Uterus (tissue), 4 donors: ENCODE data around the gene BMERB1. TPM values are rescaled to one million over a fixed set of nuclear protein-coding genes. Genes with fewer than 3 reads are reported as not detected.

ENCODE experiments used
- DNase-seq, 2 donors: peaks; one replicate each; pipeline ENCODE4 v3.0.0-alpha.2; 2019 to 2020
- H3K27ac ChIP-seq, 2 donors: fragments of 200-600 bp; sonication (generic); 1 replicate in 1 of 2; 2 replicates in 1 of 2; pipeline ENCODE4 v1.5.1; 2016 to 2018
- H3K27me3 ChIP-seq, 2 donors: fragments of 200-600 bp; sonication (generic); one replicate each; pipeline ENCODE4 v1.5.1; 2018 to 2019; ENCODE audit warnings: control low read depth in 1 of 2
- H3K36me3 ChIP-seq, 2 donors: fragments of 200-600 bp; sonication (generic); one replicate each; pipeline ENCODE4 v1.5.1; 2019; ENCODE audit warnings: control low read depth in 1 of 2
- H3K4me1 ChIP-seq, 2 donors: fragments of 200-600 bp; sonication (generic); one replicate each; pipeline ENCODE4 v1.5.1; 2018 to 2019; ENCODE audit warnings: control low read depth in 1 of 2
- H3K4me3 ChIP-seq, 2 donors: fragments of 200-600 bp; sonication (generic); 1 replicate in 1 of 2; 2 replicates in 1 of 2; pipeline ENCODE4 v1.5.1; 2018 to 2019; ENCODE audit warnings: mild to moderate bottlenecking in 1 of 2
- H3K9me3 ChIP-seq, 2 donors: fragments of 200-600 bp; sonication (generic); one replicate each; pipeline ENCODE4 v1.5.1; 2019; ENCODE audit warnings: control low read depth in 1 of 2
- POLR2A ChIP-seq, 2 donors: fragments of 450-650 bp; IDR thresholded peaks; one replicate each; pipeline ENCODE4 v1.6.1; 2016; ENCODE audit warnings: antibody characterized with exemption in 2 of 2, mild to moderate bottlenecking in 1 of 2, moderate library complexity in 1 of 2
- intact Hi-C: fragments of 100-400 bp; cut with DNase I; formaldehyde crosslinking; loops from one replicate; pipeline ENCODE4 v1.15.1; 2023; ENCODE audit warnings: low total_unique reads
- total RNA-seq, 4 donors: library from RNA; depleted of rRNA in 3 of 4; stranded (reverse); fragments of >200 nt in 3 of 4; gene quantifications; one replicate each; pipeline versions ENCODE4 v1.1.0 to v1.2.4, GENCODE V29; 2014 to 2023
- TF ChIP-seq, protein P1 (sequence below), 4 experiments: fragments of 200-600 bp in 2 of 4; fragments of 450-650 bp in 2 of 4; sonication (generic) in 2 of 4; IDR thresholded peaks; one replicate each; pipeline ENCODE4 v1.5.1; 2016 to 2019; ENCODE audit warnings: antibody characterized with exemption in 4 of 4, mild to moderate bottlenecking in 2 of 4, moderate library complexity in 1 of 4
- donor health status: DM: yes; HTN: yes; CAD: no.

The BMERB1 gene
- total RNA-seq, 4 donors from 2014 or later: 12.8 to 98.9 (median 39.2) TPM

- no peak overlapping the region for H3K27ac ChIP-seq
- no peak overlapping the region for H3K4me3 ChIP-seq
- no peaks in the 10 kb centered on the region for H3K9me3 ChIP-seq
- H3K27me3 ChIP-seq: no peaks in the 10 kb centered on the region
- H3K4me1 ChIP-seq: no peaks in the 10 kb centered on the region
- H3K36me3 ChIP-seq: no peaks in the 10 kb centered on the region
- no peak for DNase-seq
- TF ChIP-seq, protein P1, sequence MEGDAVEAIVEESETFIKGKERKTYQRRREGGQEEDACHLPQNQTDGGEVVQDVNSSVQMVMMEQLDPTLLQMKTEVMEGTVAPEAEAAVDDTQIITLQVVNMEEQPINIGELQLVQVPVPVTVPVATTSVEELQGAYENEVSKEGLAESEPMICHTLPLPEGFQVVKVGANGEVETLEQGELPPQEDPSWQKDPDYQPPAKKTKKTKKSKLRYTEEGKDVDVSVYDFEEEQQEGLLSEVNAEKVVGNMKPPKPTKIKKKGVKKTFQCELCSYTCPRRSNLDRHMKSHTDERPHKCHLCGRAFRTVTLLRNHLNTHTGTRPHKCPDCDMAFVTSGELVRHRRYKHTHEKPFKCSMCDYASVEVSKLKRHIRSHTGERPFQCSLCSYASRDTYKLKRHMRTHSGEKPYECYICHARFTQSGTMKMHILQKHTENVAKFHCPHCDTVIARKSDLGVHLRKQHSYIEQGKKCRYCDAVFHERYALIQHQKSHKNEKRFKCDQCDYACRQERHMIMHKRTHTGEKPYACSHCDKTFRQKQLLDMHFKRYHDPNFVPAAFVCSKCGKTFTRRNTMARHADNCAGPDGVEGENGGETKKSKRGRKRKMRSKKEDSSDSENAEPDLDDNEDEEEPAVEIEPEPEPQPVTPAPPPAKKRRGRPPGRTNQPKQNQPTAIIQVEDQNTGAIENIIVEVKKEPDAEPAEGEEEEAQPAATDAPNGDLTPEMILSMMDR (IDR thresholded peaks at IDR 0.05): no peak
- no peak for TF ChIP-seq POLR2A (IDR thresholded peaks at IDR 0.05)
- intact Hi-C loops: no loop called here
These were observed 119.1 kb downstream of the BMERB1 start for GRCh38 chr16:15553313-15554088.

GRCh38 chr16:15556130-15556529, 121.7 kb downstream of the BMERB1 start:
- Histone ChIP-seq H3K27ac (no peak overlapping the region), H3K4me1 (no peaks in the 10 kb centered on the region), H3K27me3 (no peaks in the 10 kb centered on the region), H3K9me3 (no peaks in the 10 kb centered on the region), H3K4me3 (no peak overlapping the region), H3K36me3 (no peaks in the 10 kb centered on the region)
- DNase-seq: no peak
- TF ChIP-seq POLR2A (IDR thresholded peaks at IDR 0.05): no peak
- TF ChIP-seq, protein P1 (IDR thresholded peaks at IDR 0.05): no peak
- intact Hi-C loops: no loop called here

- H3K4me3 ChIP-seq: no peak overlapping the region
- no peaks in the 10 kb centered on the region for H3K27me3 ChIP-seq
- H3K4me1 ChIP-seq: no peaks in the 10 kb centered on the region
- no peaks in the 10 kb centered on the region for H3K36me3 ChIP-seq
- DNase-seq: no peak
- H3K9me3 ChIP-seq: no peaks in the 10 kb centered on the region
- no peak overlapping the region for H3K27ac ChIP-seq
- TF ChIP-seq POLR2A (IDR thresholded peaks at IDR 0.05): no peak
- TF ChIP-seq, protein P1 (IDR thresholded peaks at IDR 0.05): no peak
- intact Hi-C loops: no loop called here
These were observed 122.9 kb downstream of the BMERB1 start for GRCh38 chr16:15557258-15557657.

DNA sequence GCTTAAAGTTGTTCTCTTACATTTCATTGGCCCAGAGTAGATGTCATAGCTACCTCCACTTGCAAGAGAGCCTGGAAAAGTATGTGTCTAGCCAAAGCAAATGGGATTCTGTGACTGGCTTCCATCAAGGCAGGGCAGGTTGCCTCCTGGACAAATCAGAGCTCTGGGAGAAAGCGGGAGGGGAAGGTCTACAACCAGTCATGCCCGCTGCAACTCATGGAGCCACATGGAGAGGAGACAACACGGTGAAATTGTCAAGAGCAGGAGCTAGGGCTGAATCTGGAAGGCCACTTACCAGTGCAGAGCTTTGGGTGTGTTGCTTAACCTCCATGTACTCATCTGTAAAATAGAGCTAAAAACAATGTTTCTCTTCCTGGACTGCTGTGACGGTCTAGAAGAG, 124.8 kb downstream of the BMERB1 start:
- TF ChIP-seq, protein P1 (IDR thresholded peaks at IDR 0.05): no peak
- TF ChIP-seq POLR2A (IDR thresholded peaks at IDR 0.05): no peak
- Histone ChIP-seq H3K4me3 (no peak overlapping the region), H3K9me3 (no peaks in the 10 kb centered on the region), H3K4me1 (no peaks in the 10 kb centered on the region), H3K36me3 (no peaks in the 10 kb centered on the region), H3K27ac (no peak overlapping the region), H3K27me3 (no peaks in the 10 kb centered on the region)
- no peak for DNase-seq
- intact Hi-C loops: no loop called here

DNA sequence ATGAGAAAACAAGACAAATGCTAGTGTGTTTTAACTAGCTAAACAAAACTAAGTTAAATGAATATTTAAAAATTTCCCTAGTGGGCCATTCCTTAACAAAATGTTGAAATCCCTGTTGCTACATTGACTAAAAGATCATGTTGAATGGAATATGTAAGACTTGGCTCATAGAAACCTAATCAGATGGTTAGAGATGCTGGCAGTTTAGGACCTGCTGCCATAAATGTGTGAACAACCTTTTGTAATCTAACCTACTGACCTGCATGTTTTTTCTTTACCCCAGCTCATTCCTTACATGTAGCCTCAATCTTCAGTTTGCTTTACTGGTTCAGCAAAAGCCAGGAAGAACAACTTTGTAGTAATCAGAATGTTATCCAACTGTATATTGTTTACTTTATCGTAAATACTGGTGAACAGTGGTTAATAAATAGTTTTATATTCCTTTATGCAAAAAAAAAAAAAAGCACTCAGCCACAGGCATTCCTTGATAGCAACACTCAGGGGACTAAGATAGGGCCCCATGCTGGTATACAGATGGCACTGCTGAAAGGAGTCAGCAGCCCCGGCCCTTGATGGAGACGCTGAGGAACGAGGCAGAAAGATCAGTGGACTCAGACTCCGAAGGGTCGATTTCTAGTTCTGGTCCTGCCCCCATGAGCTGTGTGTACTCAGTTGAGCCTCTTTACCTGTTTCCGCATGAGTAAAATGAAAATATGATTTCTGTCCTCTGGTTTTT, 130.4 kb downstream of the BMERB1 start:
- intact Hi-C loops: no loop called here
- H3K4me3 ChIP-seq: no peak overlapping the region
- H3K9me3 ChIP-seq: no peaks in the 10 kb centered on the region
- H3K4me1 ChIP-seq: no peaks in the 10 kb centered on the region
- TF ChIP-seq, protein P1 (IDR thresholded peaks at IDR 0.05): no peak
- TF ChIP-seq POLR2A (IDR thresholded peaks at IDR 0.05): no peak
- no peak overlapping the region for H3K27ac ChIP-seq
- no peaks in the 10 kb centered on the region for H3K27me3 ChIP-seq
- H3K36me3 ChIP-seq: no peaks in the 10 kb centered on the region
- DNase-seq: no peak
